HCT116 (cell line): ENCODE measurements around the gene APBA1. TPM values are rescaled to one million over a fixed set of nuclear protein-coding genes. Genes with fewer than 3 reads are reported as not detected.

Source experiments
- ATAC-seq: fragments of 200-7000 bp; cut with Tn5 transposase; 2 replicates; pipeline ENCODE4 v1.9.1; 2020; ENCODE audit warnings: mild to moderate bottlenecking, moderate library complexity
- BruUV-seq: library from RNA; stranded (reverse); fragments of 400-500 nt; replicated peaks from 2 replicates; lab custom pipeline; 2021; lab: Mats Ljungman, UMichigan
- CTCF ChIA-PET: fragments of 300-600 bp; sonication (Branson Sonifier 250); formaldehyde crosslinking; loops from one replicate; lab custom pipeline; 2021; ENCODE audit warnings: antibody characterized with exemption; lab: Charles Lee
- POLR2A ChIA-PET: fragments of 300-600, 350-600 bp; sonication (Branson Sonifier 250); formaldehyde crosslinking; loops from one replicate; lab custom pipeline; 2021; ENCODE audit warnings: antibody characterized with exemption; lab: Charles Lee
- RAD21 ChIA-PET, 2 experiments: fragments of 300-600 bp; sonication (Branson Sonifier 250); formaldehyde crosslinking; loops; one replicate each; lab custom pipeline; 2023; ENCODE audit warnings: low total read pairs in 2 of 2; ENCODE audit not compliant: uncharacterized antibody in 2 of 2, unreplicated experiment in 2 of 2, low non-redundant PET in 1 of 2; lab: Charles Lee
- DNase-seq: peaks from one replicate; pipeline ENCODE4 v3.0.0-alpha.2; 2010; ENCODE audit warnings: low read depth, low spot score
- H2AFZ ChIP-seq: fragments of 200-600 bp; shearing (Covaris generic), sonication (generic); 2 replicates; pipeline ENCODE4 v1.6.1; 2017; ENCODE audit warnings: low read depth, mixed run types, mixed read lengths, antibody characterized with exemption, low read length; ENCODE audit not compliant: poor library complexity, severe bottlenecking
- H3K27ac ChIP-seq: 2 replicates; pipeline ENCODE4 v1.5.1; 2012; ENCODE audit warnings: low read depth, low read length
- H3K27me3 ChIP-seq: fragments of 200-600 bp; sonication (generic); 2 replicates; pipeline ENCODE4 v1.6.1; 2016; ENCODE audit warnings: mixed run types, low read length, mixed read lengths; ENCODE audit not compliant: insufficient read depth
- H3K36me3 ChIP-seq, 2 experiments: fragments of 200-500 bp in 1 of 2; fragments of 200-600 bp in 1 of 2; sonication (Bioruptor generic) in 1 of 2; sonication (generic) in 1 of 2; 2 replicates each; pipeline versions ENCODE4 v1.5.1 to v1.6.1; 2014 to 2016; ENCODE audit warnings: low read length in 2 of 2, inconsistent platforms in 1 of 2, mixed read lengths in 1 of 2, mixed run types in 1 of 2; ENCODE audit not compliant: insufficient read depth in 2 of 2, control insufficient read depth in 1 of 2
- H3K4me1 ChIP-seq, 2 experiments: fragments of 200-600 bp in 1 of 2; sonication (generic) in 1 of 2; 2 replicates each; pipeline versions ENCODE4 v1.5.1 to v1.6.1; 2012 to 2017; ENCODE audit warnings: low read length in 2 of 2, inconsistent platforms in 1 of 2, mild to moderate bottlenecking in 1 of 2, mixed read lengths in 1 of 2, mixed run types in 1 of 2, moderate library complexity in 1 of 2; ENCODE audit not compliant: insufficient read depth in 2 of 2, control insufficient read depth in 1 of 2
- H3K4me2 ChIP-seq: fragments of 200-600 bp; sonication (generic); 2 replicates; pipeline ENCODE4 v1.6.1; 2017; ENCODE audit warnings: mixed run types, low read length, mixed read lengths
- H3K4me3 ChIP-seq, 2 experiments: fragments of 200-600 bp in 1 of 2; sonication (generic) in 1 of 2; replicated peaks in 1 of 2; 2 replicates each; pipeline ENCODE4 v1.5.1; 2011 to 2016; ENCODE audit warnings: low read length in 2 of 2, control low read depth in 1 of 2, low read depth in 1 of 2, mild to moderate bottlenecking in 1 of 2, mixed read lengths in 1 of 2, mixed run types in 1 of 2
- H3K79me2 ChIP-seq: fragments of 200-600 bp; sonication (generic); 2 replicates; pipeline ENCODE4 v1.6.1; 2017; ENCODE audit warnings: mild to moderate bottlenecking, mixed run types, low read length, moderate library complexity, mixed read lengths; ENCODE audit not compliant: insufficient read depth
- H3K9ac ChIP-seq: fragments of 200-600 bp; sonication (generic); 2 replicates; pipeline ENCODE4 v1.6.1; 2016; ENCODE audit warnings: low read length, mixed read lengths
- H3K9me2 ChIP-seq: fragments of 200-600 bp; sonication (generic), shearing (Covaris generic); 2 replicates; pipeline ENCODE4 v1.6.1; 2017; ENCODE audit warnings: mixed run types, mild to moderate bottlenecking, moderate library complexity; ENCODE audit not compliant: insufficient read depth
- H3K9me3 ChIP-seq, 2 experiments: fragments of 200-500 bp in 1 of 2; fragments of 200-600 bp in 1 of 2; sonication (Bioruptor generic) in 1 of 2; sonication (generic) in 1 of 2; 2 replicates each; pipeline ENCODE4 v1.6.1; 2014 to 2017; ENCODE audit warnings: low read length in 2 of 2, mixed read lengths in 2 of 2, inconsistent platforms in 1 of 2, low read depth in 1 of 2, mild to moderate bottlenecking in 1 of 2, mixed run types in 1 of 2, moderate library complexity in 1 of 2; ENCODE audit not compliant: control insufficient read depth in 1 of 2, insufficient read depth in 1 of 2
- H4K20me1 ChIP-seq: fragments of 200-600 bp; sonication (generic), shearing (Covaris generic); 2 replicates; pipeline ENCODE4 v1.6.1; 2017; ENCODE audit warnings: mixed run types, mild to moderate bottlenecking, moderate library complexity; ENCODE audit not compliant: insufficient read depth
- CBX3 ChIP-seq: IDR thresholded peaks from 2 replicates; pipeline ENCODE4 v1.6.1; 2012; ENCODE audit warnings: low read depth
- EZH2 ChIP-seq: fragments of 200-600 bp; sonication (generic); IDR thresholded peaks from 2 replicates; pipeline ENCODE4 v1.6.1; 2017; ENCODE audit warnings: antibody characterized with exemption, mixed run types
- JUND ChIP-seq: IDR thresholded peaks from 2 replicates; pipeline ENCODE4 v1.6.1; 2012
- POLR2AphosphoS5 ChIP-seq: IDR thresholded peaks from 2 replicates; pipeline ENCODE4 v1.6.1; 2011; ENCODE audit warnings: mild to moderate bottlenecking, low read depth, low read length, moderate library complexity
- SIN3A ChIP-seq: IDR thresholded peaks from 2 replicates; pipeline ENCODE4 v1.6.1; 2012; ENCODE audit warnings: low read depth
- ZNF274 ChIP-seq: fragments of 200-500 bp; sonication (Bioruptor generic); IDR thresholded peaks from 2 replicates; pipeline ENCODE4 v1.6.1; 2014; ENCODE audit warnings: mild to moderate bottlenecking, low read depth, low read length, inconsistent platforms
- intact Hi-C: fragments of 100-400 bp; cut with micrococcal nuclease; formaldehyde crosslinking; loops from 2 replicates; pipeline ENCODE4 v1.10.0; 2022
- total RNA-seq: library from RNA; stranded (reverse); gene quantifications from one replicate; pipeline ENCODE4 v1.2.1, GENCODE V29; 2021; ENCODE audit not compliant: unreplicated experiment
- TF ChIP-seq, protein P1 (sequence below), 3 experiments: fragments of 200-600 bp in 1 of 3; sonication (generic) in 1 of 3; IDR thresholded peaks in 2 of 3; conservative IDR thresholded peaks in 1 of 3; 2 replicates each; pipeline ENCODE4 v1.5.1; 2012 to 2017; ENCODE audit warnings: low read depth in 2 of 3, low read length in 2 of 3, antibody characterized with exemption in 1 of 3, borderline replicate concordance in 1 of 3, control low read depth in 1 of 3, mild to moderate bottlenecking in 1 of 3, mixed read lengths in 1 of 3, mixed run types in 1 of 3, moderate library complexity in 1 of 3; ENCODE audit not compliant: insufficient read depth in 1 of 3
- TF ChIP-seq, protein P2 (sequence below): IDR thresholded peaks from 2 replicates; pipeline ENCODE4 v1.6.1; 2012

APBA1 gene
- total RNA-seq, 1 experiment from 2014 or later = 0.20 TPM

DNA sequence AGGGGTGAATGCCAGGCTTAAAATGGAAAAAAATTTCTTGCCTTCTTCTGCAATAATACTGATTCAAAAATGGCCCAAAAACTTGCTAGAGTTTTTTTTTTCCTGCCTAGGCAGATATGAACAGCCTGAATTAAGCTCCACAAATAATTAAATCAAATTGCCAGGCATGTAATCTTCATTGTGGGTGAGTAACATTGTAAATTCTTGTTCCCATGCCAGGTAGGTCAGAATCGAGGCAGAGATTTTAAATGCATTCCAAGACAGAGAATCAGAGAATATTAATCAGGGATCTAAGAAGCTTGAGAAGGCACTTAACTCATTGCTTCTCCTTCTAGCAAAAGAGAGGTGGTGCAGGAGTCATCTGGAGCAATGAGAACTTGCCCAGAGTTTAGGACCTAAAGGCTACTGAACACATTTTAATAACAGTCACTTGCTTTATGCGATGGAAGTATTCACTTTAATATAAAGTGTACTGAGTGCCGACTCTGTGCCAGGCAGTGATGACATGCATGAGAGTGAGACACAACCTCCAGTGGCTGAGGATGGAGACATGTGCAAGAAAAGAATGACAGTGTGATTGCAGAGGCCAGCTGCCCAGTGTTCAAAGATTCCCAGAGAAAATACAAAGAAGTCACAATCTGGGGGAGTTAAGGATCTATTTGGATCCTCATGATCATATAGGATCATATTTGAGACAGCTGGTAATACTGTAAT, 102.3 kb downstream of the APBA1 start:
- no peaks in the 10 kb centered on the region for H3K4me1 ChIP-seq
- H3K36me3 ChIP-seq = no peaks in the 10 kb centered on the region
- H3K9me3 ChIP-seq = no peaks in the 10 kb centered on the region
- POLR2A ChIA-PET = no interaction called here
- RAD21 ChIA-PET = no interaction called here
- H4K20me1 ChIP-seq = no peaks in the 10 kb centered on the region
- H3K4me2 ChIP-seq = no peak overlapping the region
- intact Hi-C loops = no loop called here
- no peak for TF ChIP-seq CBX3
- TF ChIP-seq ZNF274 = no peak
- TF ChIP-seq, protein P1, sequence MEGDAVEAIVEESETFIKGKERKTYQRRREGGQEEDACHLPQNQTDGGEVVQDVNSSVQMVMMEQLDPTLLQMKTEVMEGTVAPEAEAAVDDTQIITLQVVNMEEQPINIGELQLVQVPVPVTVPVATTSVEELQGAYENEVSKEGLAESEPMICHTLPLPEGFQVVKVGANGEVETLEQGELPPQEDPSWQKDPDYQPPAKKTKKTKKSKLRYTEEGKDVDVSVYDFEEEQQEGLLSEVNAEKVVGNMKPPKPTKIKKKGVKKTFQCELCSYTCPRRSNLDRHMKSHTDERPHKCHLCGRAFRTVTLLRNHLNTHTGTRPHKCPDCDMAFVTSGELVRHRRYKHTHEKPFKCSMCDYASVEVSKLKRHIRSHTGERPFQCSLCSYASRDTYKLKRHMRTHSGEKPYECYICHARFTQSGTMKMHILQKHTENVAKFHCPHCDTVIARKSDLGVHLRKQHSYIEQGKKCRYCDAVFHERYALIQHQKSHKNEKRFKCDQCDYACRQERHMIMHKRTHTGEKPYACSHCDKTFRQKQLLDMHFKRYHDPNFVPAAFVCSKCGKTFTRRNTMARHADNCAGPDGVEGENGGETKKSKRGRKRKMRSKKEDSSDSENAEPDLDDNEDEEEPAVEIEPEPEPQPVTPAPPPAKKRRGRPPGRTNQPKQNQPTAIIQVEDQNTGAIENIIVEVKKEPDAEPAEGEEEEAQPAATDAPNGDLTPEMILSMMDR (IDR thresholded peaks at IDR 0.05 in 2 of 3, conservative IDR thresholded peaks at IDR 0.05 in 1 of 3; ENCODE audit: borderline replicate concordance in 1 of 3, insufficient read depth in 1 of 3, low read depth in 2 of 3, low read length in 2 of 3) = no peak
- no peak for TF ChIP-seq EZH2
- TF ChIP-seq POLR2AphosphoS5 = no peak
- no peak for TF ChIP-seq SIN3A
- no peaks in the 10 kb centered on the region for H3K9me2 ChIP-seq
- H3K9ac ChIP-seq = no peak overlapping the region
- DNase-seq (no peak), ATAC-seq (no peak)
- no peaks in the 10 kb centered on the region for H3K79me2 ChIP-seq
- no peak overlapping the region for H3K4me3 ChIP-seq
- no peak overlapping the region for H3K27ac ChIP-seq
- BruUV-seq = no TSS peak
- H3K27me3 ChIP-seq = peaks cover 36% of the 10 kb centered on the region
- H2AFZ ChIP-seq = no peak overlapping the region
- CTCF ChIA-PET = no interaction called here

DNA sequence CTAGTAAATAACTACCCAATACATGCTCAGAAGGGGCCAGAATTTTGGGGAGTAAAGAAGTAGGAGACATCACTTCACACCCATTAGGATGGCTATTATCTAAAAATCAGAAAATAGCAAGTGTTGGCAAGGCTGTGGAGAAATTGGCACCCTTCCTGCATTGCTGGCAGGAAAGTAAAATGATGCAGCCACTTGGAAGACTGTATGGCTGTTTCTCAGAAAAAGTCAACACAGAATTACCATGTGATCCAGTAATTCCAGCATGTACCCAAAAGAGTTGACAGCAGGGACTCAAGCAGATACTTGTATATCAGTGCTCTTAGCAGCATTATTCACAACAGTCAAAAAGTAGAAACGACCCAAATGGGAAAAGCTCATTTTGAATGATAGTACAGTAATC, 107.6 kb downstream of the APBA1 start:
- no peak for DNase-seq
- H3K27ac ChIP-seq = no peak overlapping the region
- no peaks in the 10 kb centered on the region for H3K79me2 ChIP-seq
- peaks cover 21% of the 10 kb centered on the region for H3K27me3 ChIP-seq
- RAD21 ChIA-PET = no interaction called here
- no peaks in the 10 kb centered on the region for H3K9me2 ChIP-seq
- no peak for TF ChIP-seq JUND
- TF ChIP-seq, protein P2, sequence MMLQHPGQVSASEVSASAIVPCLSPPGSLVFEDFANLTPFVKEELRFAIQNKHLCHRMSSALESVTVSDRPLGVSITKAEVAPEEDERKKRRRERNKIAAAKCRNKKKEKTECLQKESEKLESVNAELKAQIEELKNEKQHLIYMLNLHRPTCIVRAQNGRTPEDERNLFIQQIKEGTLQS = no peak
- TF ChIP-seq, all 23 proteins: peak for 0
- no peak for ATAC-seq
- Histone ChIP-seq H3K4me3 (no peak overlapping the region), H3K4me2 (no peak overlapping the region), H3K9me3 (no peaks in the 10 kb centered on the region), H3K9ac (no peak overlapping the region), H4K20me1 (no peaks in the 10 kb centered on the region), H2AFZ (no peak overlapping the region), H3K4me1 (no peaks in the 10 kb centered on the region), H3K36me3 (no peaks in the 10 kb centered on the region)
- intact Hi-C loops = no loop called here
- BruUV-seq = no TSS peak
- ChIA-PET CTCF (no interaction called here), POLR2A (no interaction called here)
